ENCODE data around the gene OR11G2. TPM values are rescaled to one million over a fixed set of nuclear protein-coding genes. Genes with fewer than 3 reads are reported as not detected.

Gene OR11G2
- polyA plus RNA-seq, 2 of the 4 experiments (the other 2 are of a cell fraction), result not detected

DNA sequence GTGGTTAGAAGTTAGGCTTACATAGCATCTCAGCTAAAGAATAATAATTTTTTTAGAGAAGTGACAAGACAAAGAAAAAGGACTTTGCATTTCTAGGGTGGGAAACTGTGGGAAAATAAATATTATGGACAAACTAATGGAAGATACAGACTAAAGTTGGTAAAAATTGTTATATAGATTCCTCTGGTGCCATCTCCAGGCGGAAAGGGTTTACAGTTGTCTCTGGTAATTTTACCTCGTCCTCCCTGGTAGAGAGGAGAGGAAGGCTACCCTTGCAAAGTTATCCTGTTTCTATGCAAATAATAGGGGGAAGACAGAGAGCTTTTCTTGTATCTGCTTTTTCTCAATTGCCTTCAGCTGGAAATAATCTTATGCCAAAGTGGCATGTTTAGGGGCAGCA lies 5.2 kb downstream of the OR11G2 start:
- ChIA-PET CTCF (no interaction called here), POLR2A (no interaction called here)
- ATAC-seq (no peak), FAIRE-seq (no peak), DNase-seq (ENCODE audit: low read depth in 1 of 2, low spot score in 1 of 2) (no peak)
- H3K9me3 ChIP-seq, result no peaks in the 10 kb centered on the region
- TF ChIP-seq, protein P1, sequence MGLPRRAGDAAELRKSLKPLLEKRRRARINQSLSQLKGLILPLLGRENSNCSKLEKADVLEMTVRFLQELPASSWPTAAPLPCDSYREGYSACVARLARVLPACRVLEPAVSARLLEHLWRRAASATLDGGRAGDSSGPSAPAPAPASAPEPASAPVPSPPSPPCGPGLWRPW (IDR thresholded peaks at IDR 0.05), result no peak
- TF ChIP-seq, protein P2, sequence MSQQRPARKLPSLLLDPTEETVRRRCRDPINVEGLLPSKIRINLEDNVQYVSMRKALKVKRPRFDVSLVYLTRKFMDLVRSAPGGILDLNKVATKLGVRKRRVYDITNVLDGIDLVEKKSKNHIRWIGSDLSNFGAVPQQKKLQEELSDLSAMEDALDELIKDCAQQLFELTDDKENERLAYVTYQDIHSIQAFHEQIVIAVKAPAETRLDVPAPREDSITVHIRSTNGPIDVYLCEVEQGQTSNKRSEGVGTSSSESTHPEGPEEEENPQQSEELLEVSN (IDR thresholded peaks at IDR 0.05; ENCODE audit: borderline replicate concordance, low read depth), result no peak
- TF ChIP-seq TFCP2L1 (CRISPR knock-in tag; IDR thresholded peaks at IDR 0.05) (no peak), GATA3 (IDR thresholded peaks at IDR 0.05; ENCODE audit: borderline replicate concordance) (no peak), MAFK (IDR thresholded peaks at IDR 0.05; ENCODE audit: partially characterized antibody) (no peak), RARB (CRISPR knock-in tag; IDR thresholded peaks at IDR 0.05) (no peak), KDM1A (IDR thresholded peaks at IDR 0.05; ENCODE audit: low read depth) (no peak)
- TF ChIP-seq, protein P3, sequence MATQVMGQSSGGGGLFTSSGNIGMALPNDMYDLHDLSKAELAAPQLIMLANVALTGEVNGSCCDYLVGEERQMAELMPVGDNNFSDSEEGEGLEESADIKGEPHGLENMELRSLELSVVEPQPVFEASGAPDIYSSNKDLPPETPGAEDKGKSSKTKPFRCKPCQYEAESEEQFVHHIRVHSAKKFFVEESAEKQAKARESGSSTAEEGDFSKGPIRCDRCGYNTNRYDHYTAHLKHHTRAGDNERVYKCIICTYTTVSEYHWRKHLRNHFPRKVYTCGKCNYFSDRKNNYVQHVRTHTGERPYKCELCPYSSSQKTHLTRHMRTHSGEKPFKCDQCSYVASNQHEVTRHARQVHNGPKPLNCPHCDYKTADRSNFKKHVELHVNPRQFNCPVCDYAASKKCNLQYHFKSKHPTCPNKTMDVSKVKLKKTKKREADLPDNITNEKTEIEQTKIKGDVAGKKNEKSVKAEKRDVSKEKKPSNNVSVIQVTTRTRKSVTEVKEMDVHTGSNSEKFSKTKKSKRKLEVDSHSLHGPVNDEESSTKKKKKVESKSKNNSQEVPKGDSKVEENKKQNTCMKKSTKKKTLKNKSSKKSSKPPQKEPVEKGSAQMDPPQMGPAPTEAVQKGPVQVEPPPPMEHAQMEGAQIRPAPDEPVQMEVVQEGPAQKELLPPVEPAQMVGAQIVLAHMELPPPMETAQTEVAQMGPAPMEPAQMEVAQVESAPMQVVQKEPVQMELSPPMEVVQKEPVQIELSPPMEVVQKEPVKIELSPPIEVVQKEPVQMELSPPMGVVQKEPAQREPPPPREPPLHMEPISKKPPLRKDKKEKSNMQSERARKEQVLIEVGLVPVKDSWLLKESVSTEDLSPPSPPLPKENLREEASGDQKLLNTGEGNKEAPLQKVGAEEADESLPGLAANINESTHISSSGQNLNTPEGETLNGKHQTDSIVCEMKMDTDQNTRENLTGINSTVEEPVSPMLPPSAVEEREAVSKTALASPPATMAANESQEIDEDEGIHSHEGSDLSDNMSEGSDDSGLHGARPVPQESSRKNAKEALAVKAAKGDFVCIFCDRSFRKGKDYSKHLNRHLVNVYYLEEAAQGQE (IDR thresholded peaks at IDR 0.05), result no peak
- TF ChIP-seq, protein P4, sequence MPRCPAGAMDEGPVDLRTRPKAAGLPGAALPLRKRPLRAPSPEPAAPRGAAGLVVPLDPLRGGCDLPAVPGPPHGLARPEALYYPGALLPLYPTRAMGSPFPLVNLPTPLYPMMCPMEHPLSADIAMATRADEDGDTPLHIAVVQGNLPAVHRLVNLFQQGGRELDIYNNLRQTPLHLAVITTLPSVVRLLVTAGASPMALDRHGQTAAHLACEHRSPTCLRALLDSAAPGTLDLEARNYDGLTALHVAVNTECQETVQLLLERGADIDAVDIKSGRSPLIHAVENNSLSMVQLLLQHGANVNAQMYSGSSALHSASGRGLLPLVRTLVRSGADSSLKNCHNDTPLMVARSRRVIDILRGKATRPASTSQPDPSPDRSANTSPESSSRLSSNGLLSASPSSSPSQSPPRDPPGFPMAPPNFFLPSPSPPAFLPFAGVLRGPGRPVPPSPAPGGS (IDR thresholded peaks at IDR 0.05), result no peak
- no peak overlapping the region for H3K4me3 ChIP-seq
- H3K4me1 ChIP-seq, result no peaks in the 10 kb centered on the region
- H3K27ac ChIP-seq, result no peak overlapping the region
- H3K4me2 ChIP-seq, result no peak overlapping the region
- WGBS (ENCODE audit: missing lambda C conversion rate), result 21% methylated on average over 2 of the region's 2 CpGs

DNA sequence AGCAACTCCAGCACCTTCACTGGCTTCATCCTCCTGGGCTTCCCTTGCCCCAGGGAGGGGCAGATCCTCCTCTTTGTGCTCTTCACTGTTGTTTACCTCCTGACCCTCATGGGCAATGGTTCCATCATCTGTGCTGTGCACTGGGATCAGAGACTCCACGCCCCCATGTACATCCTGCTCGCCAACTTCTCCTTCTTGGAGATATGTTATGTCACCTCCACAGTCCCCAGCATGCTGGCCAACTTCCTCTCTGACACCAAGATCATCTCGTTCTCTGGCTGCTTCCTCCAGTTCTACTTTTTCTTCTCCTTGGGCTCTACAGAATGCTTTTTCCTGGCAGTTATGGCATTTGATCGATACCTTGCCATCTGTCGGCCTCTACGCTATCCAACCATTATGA lies 6.8 kb downstream of the OR11G2 start:
- 52% methylated on average over 5 of the region's 6 CpGs for WGBS (ENCODE audit: missing lambda C conversion rate)
- Histone ChIP-seq H3K4me2 (no peak overlapping the region), H3K4me1 (no peaks in the 10 kb centered on the region), H3K27ac (no peak overlapping the region), H3K9me3 (no peaks in the 10 kb centered on the region), H3K4me3 (no peak overlapping the region)
- POLR2A ChIA-PET, result no interaction called here
- FAIRE-seq, result no peak
- CTCF ChIA-PET, result no interaction called here
- DNase-seq (ENCODE audit: low read depth in 1 of 2, low spot score in 1 of 2), result no peak
- no peak for ATAC-seq
- TF ChIP-seq SMC3 (IDR thresholded peaks at IDR 0.05) (no peak), FOSB (CRISPR knock-in tag; IDR thresholded peaks at IDR 0.05) (no peak), FOXS1 (CRISPR knock-in tag; IDR thresholded peaks at IDR 0.05) (no peak), PHF8 (IDR thresholded peaks at IDR 0.05; ENCODE audit: borderline replicate concordance, low read depth) (no peak), CHD2 (IDR thresholded peaks at IDR 0.05; ENCODE audit: low read length, partially characterized antibody) (no peak), RNF2 (IDR thresholded peaks at IDR 0.05; ENCODE audit: borderline replicate concordance, low read depth) (no peak), RCOR1 (IDR thresholded peaks at IDR 0.05; ENCODE audit: low read depth, low read length) (no peak), ZSCAN20 (CRISPR knock-in tag; IDR thresholded peaks at IDR 0.05) (no peak), POLR2A (IDR thresholded peaks at IDR 0.05; ENCODE audit: low read length) (no peak), ZC3H11A (IDR thresholded peaks at IDR 0.05) (no peak)
- TF ChIP-seq, protein P4 (IDR thresholded peaks at IDR 0.05), result no peak
- TF ChIP-seq, protein P5, sequence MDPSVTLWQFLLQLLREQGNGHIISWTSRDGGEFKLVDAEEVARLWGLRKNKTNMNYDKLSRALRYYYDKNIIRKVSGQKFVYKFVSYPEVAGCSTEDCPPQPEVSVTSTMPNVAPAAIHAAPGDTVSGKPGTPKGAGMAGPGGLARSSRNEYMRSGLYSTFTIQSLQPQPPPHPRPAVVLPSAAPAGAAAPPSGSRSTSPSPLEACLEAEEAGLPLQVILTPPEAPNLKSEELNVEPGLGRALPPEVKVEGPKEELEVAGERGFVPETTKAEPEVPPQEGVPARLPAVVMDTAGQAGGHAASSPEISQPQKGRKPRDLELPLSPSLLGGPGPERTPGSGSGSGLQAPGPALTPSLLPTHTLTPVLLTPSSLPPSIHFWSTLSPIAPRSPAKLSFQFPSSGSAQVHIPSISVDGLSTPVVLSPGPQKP (IDR thresholded peaks at IDR 0.05; ENCODE audit: low read depth, low read length), result no peak
- TF ChIP-seq, protein P6, sequence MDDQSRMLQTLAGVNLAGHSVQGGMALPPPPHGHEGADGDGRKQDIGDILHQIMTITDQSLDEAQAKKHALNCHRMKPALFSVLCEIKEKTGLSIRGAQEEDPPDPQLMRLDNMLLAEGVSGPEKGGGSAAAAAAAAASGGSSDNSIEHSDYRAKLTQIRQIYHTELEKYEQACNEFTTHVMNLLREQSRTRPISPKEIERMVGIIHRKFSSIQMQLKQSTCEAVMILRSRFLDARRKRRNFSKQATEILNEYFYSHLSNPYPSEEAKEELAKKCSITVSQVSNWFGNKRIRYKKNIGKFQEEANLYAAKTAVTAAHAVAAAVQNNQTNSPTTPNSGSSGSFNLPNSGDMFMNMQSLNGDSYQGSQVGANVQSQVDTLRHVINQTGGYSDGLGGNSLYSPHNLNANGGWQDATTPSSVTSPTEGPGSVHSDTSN (IDR thresholded peaks at IDR 0.05), result no peak

All from A549 (cell line).